ENCODE data around the gene SLC13A2. TPM values are rescaled to one million over a fixed set of nuclear protein-coding genes. Genes with fewer than 3 reads are reported as not detected.

The SLC13A2 gene
- total and polyA plus RNA-seq, 12 donors: not detected

GRCh38 chr17:28477928-28478327 lies 4.5 kb downstream of the SLC13A2 start:
- H3K9me3 ChIP-seq: no peaks in the 10 kb centered on the region
- WGBS, 2 donors: 92 to 93% methylated on average over 7 of the region's 7 CpGs
- TF ChIP-seq CTCF (IDR thresholded peaks at IDR 0.05): no peak
- H3K36me3 ChIP-seq: no peaks in the 10 kb centered on the region
- H3K4me1 ChIP-seq: no peaks in the 10 kb centered on the region
- H3K27ac ChIP-seq: no peak overlapping the region
- intact Hi-C loops (cut with DNase I): no loop called here
- no peak for DNase-seq
- peaks cover 0 to 4% (median 0%) of the 10 kb centered on the region in 7 donors for H3K27me3 ChIP-seq
- H3K4me3 ChIP-seq: no peak overlapping the region
- ATAC-seq: no peak

GRCh38 chr17:28478712-28479615 lies 5.5 kb downstream of the SLC13A2 start:
- no peak overlapping the region for H3K4me3 ChIP-seq
- no peaks in the 10 kb centered on the region for H3K9me3 ChIP-seq
- H3K27ac ChIP-seq: no peak overlapping the region
- intact Hi-C loops (cut with DNase I): no loop called here
- no peaks in the 10 kb centered on the region for H3K4me1 ChIP-seq
- TF ChIP-seq CTCF (IDR thresholded peaks at IDR 0.05): no peak
- peaks cover 0 to 9% (median 0%) of the 10 kb centered on the region in 7 donors for H3K27me3 ChIP-seq
- WGBS, 2 donors: 82 to 89% methylated on average over 3 of the region's 3 CpGs
- no peak for ATAC-seq
- no peak for DNase-seq
- no peaks in the 10 kb centered on the region for H3K36me3 ChIP-seq

- 75 to 81% methylated on average over 5 of the region's 5 CpGs for WGBS, 2 donors
- no peak for TF ChIP-seq CTCF (IDR thresholded peaks at IDR 0.05)
- Histone ChIP-seq H3K9me3 (no peaks in the 10 kb centered on the region), H3K36me3 (no peaks in the 10 kb centered on the region), H3K27me3 (peaks cover 0 to 22% (median 0%) of the 10 kb centered on the region in 7 donors), H3K4me1 (no peaks in the 10 kb centered on the region), H3K4me3 (no peak overlapping the region), H3K27ac (no peak overlapping the region)
- intact Hi-C loops (cut with DNase I): no loop called here
- ATAC-seq: no peak
- DNase-seq: no peak
Measured at GRCh38 chr17:28480278-28480677, 6.8 kb downstream of the SLC13A2 start.

- no peak for TF ChIP-seq CTCF (IDR thresholded peaks at IDR 0.05)
- Histone ChIP-seq H3K27me3 (peaks cover 0 to 25% (median 0%) of the 10 kb centered on the region in 7 donors), H3K9me3 (no peaks in the 10 kb centered on the region), H3K27ac (no peak overlapping the region), H3K4me3 (no peak overlapping the region), H3K36me3 (no peaks in the 10 kb centered on the region), H3K4me1 (no peaks in the 10 kb centered on the region)
- WGBS, 2 donors: 58 to 64% methylated on average over 10 of the region's 10 CpGs
- DNase-seq (no peak), ATAC-seq (no peak)
- intact Hi-C loops (cut with DNase I): no loop called here
Measured at GRCh38 chr17:28480799-28481571, 7.5 kb downstream of the SLC13A2 start.
